ENCODE results near the gene GCKR. TPM values are rescaled to one million over a fixed set of nuclear protein-coding genes. Genes with fewer than 3 reads are reported as not detected.

Gene GCKR
- total RNA-seq, 1 experiment from 2014 or later: not detected

DNA sequence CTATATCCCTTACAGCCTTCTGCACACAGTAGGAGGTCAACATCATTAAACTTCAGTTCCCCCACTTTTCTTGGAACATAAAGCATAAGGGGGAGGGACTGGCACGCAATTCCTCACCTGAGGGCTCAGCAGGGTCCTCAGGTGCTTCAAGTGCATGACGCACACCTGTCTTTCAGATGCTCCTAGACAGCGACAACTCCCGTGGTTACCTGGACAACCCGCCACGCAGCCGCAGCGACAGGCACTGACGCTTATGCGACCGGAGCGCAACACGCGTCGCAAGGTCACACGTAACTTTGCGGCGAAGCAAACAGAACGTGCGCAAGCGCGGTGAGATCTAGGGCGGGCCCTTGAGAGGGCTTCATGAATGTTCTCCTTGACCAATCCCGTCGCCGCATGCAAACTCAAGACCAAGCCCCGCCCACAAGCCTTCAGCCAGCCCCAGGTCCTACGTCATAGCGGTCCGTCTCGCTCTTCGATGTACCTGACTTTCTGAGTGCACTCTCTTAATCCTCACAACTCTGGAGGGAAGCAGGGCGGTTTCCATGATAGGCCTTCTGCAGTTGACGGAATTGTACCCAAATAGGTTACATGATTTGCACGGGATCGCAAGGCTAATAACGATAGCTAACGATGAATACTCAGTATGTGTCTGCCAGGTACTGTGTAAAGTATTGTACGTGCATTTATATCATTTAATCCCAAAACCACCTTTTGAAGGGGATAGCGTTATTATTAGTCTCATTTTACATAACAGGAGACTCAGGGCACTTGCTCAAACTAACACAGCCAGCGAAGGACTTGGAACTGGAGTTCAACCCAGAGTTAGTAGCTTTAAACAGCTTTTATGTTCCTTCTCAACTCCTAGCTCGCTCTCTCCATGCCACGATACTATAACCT, 6.9 kb upstream of the GCKR start, which contains the start of gene IFT172:
Gene IFT172 (minus strand): TSS at position 246 of the 900 bp plus-strand sequence. CDS start 90 bp downstream, at position 156.
- RAD21 ChIA-PET (ENCODE audit: low non-redundant PET in 1 of 2, low total read pairs in 2 of 2, uncharacterized antibody in 2 of 2, unreplicated experiment in 2 of 2): no interaction called here
- Histone ChIP-seq H4K20me1 (ENCODE audit: insufficient read depth) (no peaks in the 10 kb centered on the region), H3K27ac (ENCODE audit: low read depth, low read length) (peak within 1 kb of the TSS; percentile 30), H3K27me3 (ENCODE audit: insufficient read depth, low read length) (no peaks in the 10 kb centered on the region), H3K4me3 (replicated peaks in 1 of 2; ENCODE audit: low read depth in 1 of 2, low read length in 2 of 2) (peak within 1 kb of the TSS; percentile 56 to 63), H2AFZ (ENCODE audit: low read depth, low read length, poor library complexity, severe bottlenecking) (no peak within 1 kb of the TSS), H3K9ac (ENCODE audit: low read length) (peak within 1 kb of the TSS; percentile 51), H3K9me2 (ENCODE audit: insufficient read depth) (no peaks in the 10 kb centered on the region), H3K36me3 (ENCODE audit: control insufficient read depth in 1 of 2, insufficient read depth in 2 of 2, low read length in 2 of 2) (no peaks in the 10 kb centered on the region), H3K9me3 (ENCODE audit: control insufficient read depth in 1 of 2, insufficient read depth in 1 of 2, low read depth in 1 of 2, low read length in 2 of 2) (no peaks in the 10 kb centered on the region), H3K4me1 (ENCODE audit: control insufficient read depth in 1 of 2, insufficient read depth in 2 of 2, low read length in 2 of 2) (peaks cover 8 to 23% of the 10 kb centered on the region in 2 experiments), H3K79me2 (ENCODE audit: insufficient read depth, low read length) (no peaks in the 10 kb centered on the region), H3K4me2 (ENCODE audit: low read length) (peak within 1 kb of the TSS; percentile 81)
- BruUV-seq (replicated peaks): TSS peak; percentile 98
- CTCF ChIA-PET: no interaction called here
- peak; percentile 99 for DNase-seq (ENCODE audit: low read depth, low spot score)
- POLR2A ChIA-PET: no interaction called here
- TF ChIP-seq SRF (IDR thresholded peaks at IDR 0.05; ENCODE audit: low read depth): peak; percentile 90
- peak; percentile 21 for TF ChIP-seq YY1 (IDR thresholded peaks at IDR 0.05; ENCODE audit: extremely low read depth, insufficient replicate concordance, low read depth, low read length)
- TF ChIP-seq, protein P1, sequence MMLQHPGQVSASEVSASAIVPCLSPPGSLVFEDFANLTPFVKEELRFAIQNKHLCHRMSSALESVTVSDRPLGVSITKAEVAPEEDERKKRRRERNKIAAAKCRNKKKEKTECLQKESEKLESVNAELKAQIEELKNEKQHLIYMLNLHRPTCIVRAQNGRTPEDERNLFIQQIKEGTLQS (IDR thresholded peaks at IDR 0.05): no peak
- TF ChIP-seq POLR2AphosphoS5 (IDR thresholded peaks at IDR 0.05; ENCODE audit: low read depth, low read length): peak; percentile 95
- TF ChIP-seq, protein P2, sequence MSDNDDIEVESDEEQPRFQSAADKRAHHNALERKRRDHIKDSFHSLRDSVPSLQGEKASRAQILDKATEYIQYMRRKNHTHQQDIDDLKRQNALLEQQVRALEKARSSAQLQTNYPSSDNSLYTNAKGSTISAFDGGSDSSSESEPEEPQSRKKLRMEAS (IDR thresholded peaks at IDR 0.05): peak; percentile 89
- no peak for TF ChIP-seq ELF1 (IDR thresholded peaks at IDR 0.05; ENCODE audit: borderline replicate concordance, low read depth)
- peak; percentile 63; the same call in 1 of the 2 replicates for TF ChIP-seq SP1 (IDR thresholded peaks at IDR 0.05; ENCODE audit: low read depth)
- peak; percentile 87 for TF ChIP-seq TCF7L2 (IDR thresholded peaks at IDR 0.05; ENCODE audit: borderline replicate concordance, extremely low read depth, insufficient read depth, insufficient read length)
- peak; percentile 81 for TF ChIP-seq SIN3A (IDR thresholded peaks at IDR 0.05; ENCODE audit: low read depth)
- peak; percentile 86 for TF ChIP-seq POLR2A (IDR thresholded peaks at IDR 0.05; ENCODE audit: borderline replicate concordance, extremely low read depth, insufficient read depth, insufficient read length)
- no peak for TF ChIP-seq ZFX (IDR thresholded peaks at IDR 0.05)
- TF ChIP-seq JUND (IDR thresholded peaks at IDR 0.05): no peak
- no peak for TF ChIP-seq ZNF274 (IDR thresholded peaks at IDR 0.05; ENCODE audit: low read depth, low read length)
- no peak for TF ChIP-seq RAD21 (IDR thresholded peaks at IDR 0.05; ENCODE audit: low read depth)
- TF ChIP-seq FOSL1 (IDR thresholded peaks at IDR 0.05; ENCODE audit: low read depth): no peak
- TF ChIP-seq, protein P3, sequence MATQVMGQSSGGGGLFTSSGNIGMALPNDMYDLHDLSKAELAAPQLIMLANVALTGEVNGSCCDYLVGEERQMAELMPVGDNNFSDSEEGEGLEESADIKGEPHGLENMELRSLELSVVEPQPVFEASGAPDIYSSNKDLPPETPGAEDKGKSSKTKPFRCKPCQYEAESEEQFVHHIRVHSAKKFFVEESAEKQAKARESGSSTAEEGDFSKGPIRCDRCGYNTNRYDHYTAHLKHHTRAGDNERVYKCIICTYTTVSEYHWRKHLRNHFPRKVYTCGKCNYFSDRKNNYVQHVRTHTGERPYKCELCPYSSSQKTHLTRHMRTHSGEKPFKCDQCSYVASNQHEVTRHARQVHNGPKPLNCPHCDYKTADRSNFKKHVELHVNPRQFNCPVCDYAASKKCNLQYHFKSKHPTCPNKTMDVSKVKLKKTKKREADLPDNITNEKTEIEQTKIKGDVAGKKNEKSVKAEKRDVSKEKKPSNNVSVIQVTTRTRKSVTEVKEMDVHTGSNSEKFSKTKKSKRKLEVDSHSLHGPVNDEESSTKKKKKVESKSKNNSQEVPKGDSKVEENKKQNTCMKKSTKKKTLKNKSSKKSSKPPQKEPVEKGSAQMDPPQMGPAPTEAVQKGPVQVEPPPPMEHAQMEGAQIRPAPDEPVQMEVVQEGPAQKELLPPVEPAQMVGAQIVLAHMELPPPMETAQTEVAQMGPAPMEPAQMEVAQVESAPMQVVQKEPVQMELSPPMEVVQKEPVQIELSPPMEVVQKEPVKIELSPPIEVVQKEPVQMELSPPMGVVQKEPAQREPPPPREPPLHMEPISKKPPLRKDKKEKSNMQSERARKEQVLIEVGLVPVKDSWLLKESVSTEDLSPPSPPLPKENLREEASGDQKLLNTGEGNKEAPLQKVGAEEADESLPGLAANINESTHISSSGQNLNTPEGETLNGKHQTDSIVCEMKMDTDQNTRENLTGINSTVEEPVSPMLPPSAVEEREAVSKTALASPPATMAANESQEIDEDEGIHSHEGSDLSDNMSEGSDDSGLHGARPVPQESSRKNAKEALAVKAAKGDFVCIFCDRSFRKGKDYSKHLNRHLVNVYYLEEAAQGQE (IDR thresholded peaks at IDR 0.05; ENCODE audit: low read depth): no peak
- TF ChIP-seq CEBPB (IDR thresholded peaks at IDR 0.05; ENCODE audit: low read depth): no peak
- intact Hi-C loops (cut with micrococcal nuclease): no loop called here
- ATAC-seq: peak; percentile 94

All from HCT116 (cell line).